GM19452 (cell line): ENCODE measurements around the gene PRH2.

Experiments used
- ATAC-seq: cut with Tn5 transposase; IDR thresholded peaks from one replicate; pipeline ENCODE4 v1.9.1; 2021; ENCODE audit not compliant: unreplicated experiment

The PRH2 gene

GRCh38 chr12:10959804-10960203 lies 30.8 kb downstream of the PRH2 start:
- ATAC-seq, result no peak

GRCh38 chr12:10960211-10960610 lies 31.2 kb downstream of the PRH2 start:
- ATAC-seq, result no peak

GRCh38 chr12:10965476-10965875 lies 36.4 kb downstream of the PRH2 start:
- no peak for ATAC-seq

- ATAC-seq, result no peak
These were observed 37.3 kb downstream of the PRH2 start for GRCh38 chr12:10966314-10966713.

DNA sequence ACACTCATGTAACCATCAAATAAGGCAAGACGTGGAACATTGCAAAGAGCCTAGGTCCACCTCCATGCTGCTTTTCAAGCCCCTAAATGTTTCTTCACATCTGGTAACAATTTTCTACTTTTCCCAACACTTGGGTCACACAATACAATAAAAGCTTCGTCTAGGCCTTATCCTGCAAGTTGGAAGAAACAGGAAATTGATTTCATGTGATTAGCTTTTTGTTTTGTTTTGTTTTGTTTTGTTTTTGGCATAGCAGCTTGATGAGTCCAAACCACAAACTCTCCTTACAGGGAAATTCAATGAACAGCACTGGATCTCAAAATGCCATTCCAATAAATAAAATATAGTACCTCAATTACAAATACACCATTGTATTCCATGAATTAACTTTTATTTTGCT lies 38.4 kb downstream of the PRH2 start:
- ATAC-seq, result no peak

DNA sequence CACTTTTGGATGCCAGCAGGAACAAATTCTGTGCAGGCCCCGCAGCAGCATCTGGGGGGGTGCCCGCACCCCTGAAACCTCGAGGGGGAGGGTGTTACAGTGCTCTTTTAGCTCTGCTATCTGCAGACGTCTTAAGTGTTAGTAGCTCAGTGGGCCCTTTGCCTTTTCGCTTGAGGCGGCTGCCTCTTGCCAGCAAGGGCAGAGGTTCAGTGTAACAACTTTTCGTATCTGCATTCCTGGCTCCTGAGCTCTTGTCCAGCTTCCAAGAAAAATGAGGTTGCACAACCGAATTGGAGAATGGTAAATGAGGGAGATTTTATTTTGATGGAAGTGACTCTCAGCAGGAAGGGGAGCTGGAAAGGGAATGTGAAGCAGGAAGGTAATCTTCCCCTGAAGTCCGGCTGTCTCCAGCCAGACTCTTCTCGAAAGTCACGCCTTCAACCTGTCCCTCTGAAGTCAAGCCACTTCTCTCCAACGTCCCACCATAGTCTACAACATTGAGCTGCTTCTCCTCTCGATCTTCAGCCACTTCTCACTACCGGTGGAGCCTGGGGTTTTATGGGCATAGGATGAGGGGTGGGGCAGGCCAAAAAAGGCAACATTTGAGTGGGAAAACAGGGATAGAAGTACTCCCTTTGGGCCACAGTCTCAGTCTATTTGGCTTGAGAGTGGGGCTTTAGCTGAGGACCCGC lies 39.9 kb downstream of the PRH2 start:
- ATAC-seq, result no peak

GRCh38 chr12:10974965-10975364 lies 45.9 kb downstream of the PRH2 start:
- ATAC-seq, result no peak

DNA sequence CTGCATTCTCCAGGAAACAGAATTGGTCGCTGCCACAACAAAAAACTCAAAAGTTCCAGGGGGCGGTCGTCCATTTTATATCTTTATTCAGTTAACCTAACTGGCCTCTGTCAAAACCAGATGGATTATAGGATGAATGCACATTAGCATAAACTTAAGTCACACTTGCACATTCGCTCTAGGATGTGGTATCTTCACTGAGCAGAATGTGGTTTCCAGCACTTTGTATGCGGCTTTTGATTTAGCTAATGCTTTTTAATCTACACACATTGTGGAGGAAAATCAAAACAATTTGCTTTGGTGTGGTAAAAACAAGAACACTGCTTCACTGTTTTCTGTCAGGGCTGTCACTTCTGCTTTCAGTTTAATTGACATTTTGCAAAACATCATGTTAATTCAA lies 53.2 kb downstream of the PRH2 start:
- ATAC-seq, result no peak
